Measurements from ENCODE around the gene UBE3B.

The UBE3B gene

GRCh38 chr12:109529691-109530640 lies 52.5 kb downstream of the UBE3B start:
- DNase-seq (ENCODE audit: low read depth), result no peak

GRCh38 chr12:109531411-109531810 lies 54.0 kb downstream of the UBE3B start:
- DNase-seq (ENCODE audit: low read depth), result no peak

- DNase-seq (ENCODE audit: low read depth), result no peak
Observed at GRCh38 chr12:109532721-109533486, 55.5 kb downstream of the UBE3B start.

- no peak for DNase-seq (ENCODE audit: low read depth)
Observed at GRCh38 chr12:109533487-109533740, 56.0 kb downstream of the UBE3B start.

GRCh38 chr12:109534456-109534855 lies 57.0 kb downstream of the UBE3B start:
- DNase-seq (ENCODE audit: low read depth), result no peak

- DNase-seq (ENCODE audit: low read depth), result no peak
Observed at GRCh38 chr12:109535231-109535862, 57.9 kb downstream of the UBE3B start.

GRCh38 chr12:109535863-109536250 lies 58.4 kb downstream of the UBE3B start:
- no peak for DNase-seq (ENCODE audit: low read depth)

- no peak for DNase-seq (ENCODE audit: low read depth)
Observed at GRCh38 chr12:109537136-109537535, 59.7 kb downstream of the UBE3B start.

GRCh38 chr12:109538191-109538863 lies 60.9 kb downstream of the UBE3B start:
- DNase-seq (ENCODE audit: low read depth), result no peak

- no peak for DNase-seq (ENCODE audit: low read depth)
Observed at GRCh38 chr12:109539508-109539907, 62.1 kb downstream of the UBE3B start.

GRCh38 chr12:109540526-109541412 lies 63.3 kb downstream of the UBE3B start:
- no peak for DNase-seq (ENCODE audit: low read depth)

GRCh38 chr12:109541413-109541726 lies 63.9 kb downstream of the UBE3B start:
- no peak for DNase-seq (ENCODE audit: low read depth)

- DNase-seq (ENCODE audit: low read depth), result no peak
Observed at GRCh38 chr12:109542014-109542413, 64.6 kb downstream of the UBE3B start.

- DNase-seq (ENCODE audit: low read depth), result no peak
Observed at GRCh38 chr12:109542876-109543275, 65.4 kb downstream of the UBE3B start.

GRCh38 chr12:109544955-109545531 lies 67.6 kb downstream of the UBE3B start:
- DNase-seq (ENCODE audit: low read depth), result no peak

- DNase-seq (ENCODE audit: low read depth), result no peak
Observed at GRCh38 chr12:109545826-109546225, 68.4 kb downstream of the UBE3B start.

- DNase-seq (ENCODE audit: low read depth), result no peak
Observed at GRCh38 chr12:109547286-109547685, 69.9 kb downstream of the UBE3B start.

GRCh38 chr12:109548258-109548657 lies 70.8 kb downstream of the UBE3B start:
- DNase-seq (ENCODE audit: low read depth), result no peak

GRCh38 chr12:109549613-109550270 lies 72.3 kb downstream of the UBE3B start:
- no peak for DNase-seq (ENCODE audit: low read depth)

- DNase-seq (ENCODE audit: low read depth), result no peak
Observed at GRCh38 chr12:109550281-109550680, 72.8 kb downstream of the UBE3B start.

GRCh38 chr12:109551108-109551507 lies 73.7 kb downstream of the UBE3B start:
- DNase-seq (ENCODE audit: low read depth), result no peak

Measured in activated T-cell treated with anti-CD3 and anti-CD28 coated beads for 24 hours (primary cell).